ENCODE data around the gene DYNC1LI1. TPM values are rescaled to one million over a fixed set of nuclear protein-coding genes. Genes with fewer than 3 reads are reported as not detected.

The DYNC1LI1 gene
- total RNA-seq, 3 donors from 2014 or later, result 25.3 to 35.7 (median 31.8) TPM

- intact Hi-C loops (cut with DNase I; ENCODE audit: low total_unique reads), result no loop called here
- TF ChIP-seq POLR2A (IDR thresholded peaks at IDR 0.05), result no peak
- TF ChIP-seq CTCF (IDR thresholded peaks at IDR 0.05), result no peak
- TF ChIP-seq POLR2AphosphoS5 (IDR thresholded peaks at IDR 0.05), result no peak
- H3K4me1 ChIP-seq, result no peaks in the 10 kb centered on the region
Observed at GRCh38 chr3:32484436-32484835, 86.2 kb downstream of the DYNC1LI1 start.

GRCh38 chr3:32483772-32484171, 86.9 kb downstream of the DYNC1LI1 start:
- no peak overlapping the region for H3K4me3 ChIP-seq
- H3K36me3 ChIP-seq, result no peaks in the 10 kb centered on the region
- no peak for DNase-seq (ENCODE audit: low spot score in 2 of 2)
- no peak overlapping the region for H3K27ac ChIP-seq
- no peaks in the 10 kb centered on the region for H3K27me3 ChIP-seq
- no peak for TF ChIP-seq POLR2A (IDR thresholded peaks at IDR 0.05)
- TF ChIP-seq CTCF (IDR thresholded peaks at IDR 0.05), result no peak
- no peak for TF ChIP-seq POLR2AphosphoS5 (IDR thresholded peaks at IDR 0.05)
- intact Hi-C loops (cut with DNase I; ENCODE audit: low total_unique reads), result no loop called here
- H3K9me3 ChIP-seq, result no peaks in the 10 kb centered on the region
- H3K4me1 ChIP-seq, result no peaks in the 10 kb centered on the region

More at GRCh38 chr3:32484436-32484835, 86.2 kb downstream of the DYNC1LI1 start:
- H3K27me3 ChIP-seq, result no peaks in the 10 kb centered on the region
- DNase-seq (ENCODE audit: low spot score in 2 of 2), result no peak
- no peaks in the 10 kb centered on the region for H3K9me3 ChIP-seq
- no peak overlapping the region for H3K4me3 ChIP-seq
- H3K27ac ChIP-seq, result no peak overlapping the region
- no peaks in the 10 kb centered on the region for H3K36me3 ChIP-seq

DNA sequence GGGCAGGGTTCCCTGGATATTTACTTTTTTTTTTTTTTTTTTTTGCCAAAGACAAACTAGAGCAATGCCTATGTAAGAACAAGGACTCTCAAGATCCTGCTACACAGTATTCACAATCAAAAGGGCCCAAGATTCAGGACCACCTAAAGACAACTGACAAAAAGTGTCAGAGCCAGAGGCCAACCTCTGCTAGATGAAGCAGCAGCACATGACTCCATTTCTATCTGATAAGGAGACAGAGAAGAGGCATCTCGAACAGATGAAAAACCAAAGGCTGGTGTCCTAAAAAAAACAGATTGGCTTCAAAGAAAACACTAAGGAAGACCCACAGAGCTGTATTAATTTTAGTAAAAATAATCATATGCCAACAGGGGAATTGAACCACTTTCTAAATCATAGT, 88.0 kb downstream of the DYNC1LI1 start:
- intact Hi-C loops (cut with DNase I; ENCODE audit: low total_unique reads), result no loop called here
- Histone ChIP-seq H3K27me3 (no peaks in the 10 kb centered on the region), H3K27ac (no peak overlapping the region), H3K9me3 (no peaks in the 10 kb centered on the region), H3K4me1 (no peaks in the 10 kb centered on the region), H3K36me3 (no peaks in the 10 kb centered on the region), H3K4me3 (no peak overlapping the region)
- no peak for TF ChIP-seq POLR2AphosphoS5 (IDR thresholded peaks at IDR 0.05)
- TF ChIP-seq POLR2A (IDR thresholded peaks at IDR 0.05), result no peak
- no peak for TF ChIP-seq CTCF (IDR thresholded peaks at IDR 0.05)
- no peak for DNase-seq (ENCODE audit: low spot score in 2 of 2)

DNA sequence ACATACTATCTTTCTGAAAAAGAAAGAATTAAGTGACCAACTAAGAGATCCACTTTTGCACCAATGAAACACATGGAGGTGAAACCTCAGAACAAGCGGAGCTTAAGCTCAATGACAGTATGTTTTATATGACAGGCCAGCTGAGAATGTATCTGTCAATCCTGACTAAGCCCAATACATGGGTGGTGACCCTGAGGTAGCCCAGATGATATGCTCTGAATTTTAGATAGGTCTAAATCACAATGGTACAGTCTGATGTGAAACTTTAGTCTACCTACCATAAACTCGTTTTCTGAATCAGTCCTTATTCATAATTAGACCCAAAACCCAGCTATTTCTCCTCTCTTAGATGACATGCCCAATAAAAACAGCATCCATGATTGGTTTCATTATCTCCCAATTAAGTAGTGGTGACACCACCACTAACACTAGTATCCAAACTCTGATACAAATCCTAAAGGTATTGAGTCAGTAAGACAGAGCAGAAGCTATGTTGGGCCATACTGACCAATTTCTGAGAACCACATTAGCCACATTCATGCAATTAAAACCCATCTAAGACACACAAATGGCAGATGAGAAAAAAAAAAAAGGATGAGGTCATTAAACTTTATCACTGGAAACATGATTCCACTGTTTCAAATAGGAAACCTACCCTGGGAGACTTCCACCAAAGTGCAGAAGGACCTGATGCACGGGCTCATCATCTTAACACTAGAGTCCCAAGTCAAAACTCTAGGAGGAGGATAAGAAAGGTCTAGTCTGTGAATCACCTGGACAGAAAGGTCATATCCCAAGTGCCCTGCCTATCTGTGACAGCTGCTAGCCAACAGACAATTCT, 88.6 kb downstream of the DYNC1LI1 start:
- H3K27ac ChIP-seq, result no peak overlapping the region
- no peaks in the 10 kb centered on the region for H3K27me3 ChIP-seq
- intact Hi-C loops (cut with DNase I; ENCODE audit: low total_unique reads), result no loop called here
- no peak overlapping the region for H3K4me3 ChIP-seq
- no peaks in the 10 kb centered on the region for H3K36me3 ChIP-seq
- no peaks in the 10 kb centered on the region for H3K9me3 ChIP-seq
- H3K4me1 ChIP-seq, result no peaks in the 10 kb centered on the region
- DNase-seq (ENCODE audit: low spot score in 2 of 2), result no peak
- TF ChIP-seq POLR2AphosphoS5 (IDR thresholded peaks at IDR 0.05) (no peak), POLR2A (IDR thresholded peaks at IDR 0.05) (no peak), CTCF (IDR thresholded peaks at IDR 0.05) (no peak)

DNA sequence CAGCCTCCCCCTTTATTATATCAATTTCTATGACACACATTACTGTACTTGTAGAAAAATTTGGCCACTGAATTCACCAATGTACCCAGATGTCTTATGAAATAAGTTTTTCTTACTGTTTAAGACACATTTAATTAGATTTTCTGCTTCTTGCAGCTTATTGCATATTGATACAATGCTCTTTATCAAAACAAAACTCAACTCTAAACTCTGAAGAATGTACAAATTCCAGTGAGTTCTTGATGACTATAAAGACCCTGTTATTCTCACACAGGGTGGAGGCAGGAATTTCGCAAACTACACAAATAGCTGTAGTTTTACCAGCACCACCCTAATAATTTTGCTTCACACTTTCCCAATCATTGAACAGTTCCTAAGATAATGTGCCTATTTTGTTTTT, 90.1 kb downstream of the DYNC1LI1 start:
- no peaks in the 10 kb centered on the region for H3K27me3 ChIP-seq
- intact Hi-C loops (cut with DNase I; ENCODE audit: low total_unique reads), result no loop called here
- TF ChIP-seq POLR2A (IDR thresholded peaks at IDR 0.05) (no peak), POLR2AphosphoS5 (IDR thresholded peaks at IDR 0.05) (no peak), CTCF (IDR thresholded peaks at IDR 0.05) (no peak)
- no peaks in the 10 kb centered on the region for H3K36me3 ChIP-seq
- no peaks in the 10 kb centered on the region for H3K9me3 ChIP-seq
- H3K4me1 ChIP-seq, result no peaks in the 10 kb centered on the region
- no peak overlapping the region for H3K27ac ChIP-seq
- no peak overlapping the region for H3K4me3 ChIP-seq
- DNase-seq (ENCODE audit: low spot score in 2 of 2), result no peak
